ENCODE data around the gene ST3GAL5.

The ST3GAL5 gene

DNA sequence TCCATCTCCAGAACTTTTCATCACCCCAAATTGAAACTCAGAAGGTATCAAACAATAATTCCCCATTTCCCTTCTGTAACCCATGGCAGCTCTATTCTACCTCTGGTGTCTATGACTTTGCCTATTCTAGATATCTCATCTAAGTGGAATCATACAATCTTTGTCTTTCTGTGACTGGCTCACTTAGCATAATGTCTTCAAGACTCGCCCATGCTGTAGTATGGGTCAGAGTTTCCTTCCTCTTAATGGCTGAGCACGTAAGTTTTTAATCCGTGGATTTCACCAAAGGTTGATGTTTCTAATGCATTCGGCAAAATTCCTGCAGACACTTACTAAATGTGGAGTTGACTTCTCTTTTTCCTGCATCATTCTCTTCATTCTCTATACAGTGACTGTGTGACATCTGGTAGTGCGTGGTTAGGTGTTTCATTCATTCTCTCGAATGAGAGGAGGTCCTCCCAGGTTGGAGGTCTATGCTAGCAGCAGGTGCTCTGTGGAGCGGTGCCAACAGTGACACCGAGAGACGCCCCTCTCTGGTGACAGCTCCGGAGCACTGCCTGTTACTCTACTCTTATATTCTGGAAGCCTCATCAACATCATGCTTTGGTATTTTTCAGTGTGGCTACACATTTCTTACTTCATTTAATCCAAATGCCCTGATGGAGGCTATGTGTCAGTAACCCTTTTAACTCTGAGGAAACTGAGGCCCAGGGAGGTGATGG is 84.9 kb downstream of the ST3GAL5 start:
- peak; percentile 18 for DNase-seq

DNA sequence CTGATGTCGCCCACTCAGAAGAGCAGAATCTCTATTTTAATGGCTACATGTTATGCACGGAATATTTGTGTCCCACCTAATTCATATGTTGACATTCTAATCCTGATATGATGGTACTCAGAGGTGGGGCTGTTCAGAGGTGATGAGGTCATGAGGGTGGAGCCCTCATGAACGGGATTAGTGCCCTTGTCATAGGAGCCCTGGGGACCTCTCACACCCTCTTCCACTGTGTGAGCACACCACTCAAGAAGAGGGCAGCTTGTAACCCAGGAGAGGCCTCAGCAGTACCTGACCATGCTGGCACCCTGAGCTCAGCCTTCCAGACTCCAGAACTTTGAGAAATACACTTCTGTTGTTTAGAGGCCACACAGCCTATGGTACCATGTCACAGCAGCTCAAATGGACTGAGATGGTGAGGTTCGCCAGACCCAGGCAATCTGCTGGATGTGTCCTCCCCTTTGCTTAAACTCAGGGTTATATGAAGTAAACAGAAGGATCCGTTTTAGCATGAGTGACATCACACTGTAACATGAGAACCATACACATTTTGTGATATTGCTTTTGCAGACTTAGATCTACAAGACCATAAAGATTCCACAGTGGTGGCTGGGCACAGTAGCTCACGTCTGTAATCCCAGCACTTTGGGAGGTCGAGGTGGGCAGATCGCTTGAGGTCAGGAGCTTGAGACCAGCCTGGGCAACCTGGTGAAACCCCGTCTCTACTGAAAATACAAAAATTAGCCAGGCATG is 86.3 kb downstream of the ST3GAL5 start:
- DNase-seq = peak; percentile 6

DNA sequence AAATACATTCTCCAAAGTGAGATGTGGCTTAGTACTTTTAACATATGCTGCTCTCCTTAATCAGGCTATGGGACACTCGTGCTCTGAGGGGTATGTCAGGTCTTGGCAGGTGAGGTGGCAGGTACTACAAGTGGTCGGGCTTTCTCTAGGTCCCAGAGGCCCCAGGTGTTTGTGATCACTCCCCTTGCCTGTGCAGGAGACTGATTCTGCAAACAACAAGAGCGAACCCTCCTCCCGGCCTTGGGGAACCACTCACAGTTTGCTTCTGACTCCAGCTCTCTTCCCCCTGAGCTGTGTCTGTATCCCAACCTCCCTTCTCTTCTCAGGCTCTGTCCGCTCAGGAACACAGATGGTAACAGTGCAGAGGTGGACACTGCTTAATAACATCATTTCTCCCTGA is 86.9 kb downstream of the ST3GAL5 start:
- peak; percentile 3 for DNase-seq

- peak; percentile 17 for DNase-seq
Measured at GRCh38 chr2:85800586-85800985, 88.2 kb downstream of the ST3GAL5 start.

GRCh38 chr2:85799215-85799956 is 89.4 kb downstream of the ST3GAL5 start:
- DNase-seq = no peak

DNA sequence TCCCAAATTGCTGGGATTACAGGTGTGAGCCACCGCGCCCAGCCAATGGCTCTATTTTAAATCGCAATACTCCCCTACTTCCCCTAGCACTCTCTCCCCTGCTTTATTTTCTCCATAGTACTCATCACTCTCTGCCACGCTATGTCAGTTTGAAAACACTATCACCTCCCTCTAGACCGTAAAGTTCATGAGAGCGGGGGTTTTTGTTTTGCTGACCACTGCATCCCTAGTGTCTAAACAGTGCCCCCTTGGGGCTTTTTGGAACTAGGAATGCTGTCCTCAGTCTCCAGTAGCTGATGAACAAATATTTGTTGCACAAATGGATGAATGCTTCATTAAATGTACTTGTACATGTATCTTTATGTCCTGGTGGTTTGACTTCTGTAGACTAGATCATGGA is 90.9 kb downstream of the ST3GAL5 start:
- DNase-seq = no peak

DNA sequence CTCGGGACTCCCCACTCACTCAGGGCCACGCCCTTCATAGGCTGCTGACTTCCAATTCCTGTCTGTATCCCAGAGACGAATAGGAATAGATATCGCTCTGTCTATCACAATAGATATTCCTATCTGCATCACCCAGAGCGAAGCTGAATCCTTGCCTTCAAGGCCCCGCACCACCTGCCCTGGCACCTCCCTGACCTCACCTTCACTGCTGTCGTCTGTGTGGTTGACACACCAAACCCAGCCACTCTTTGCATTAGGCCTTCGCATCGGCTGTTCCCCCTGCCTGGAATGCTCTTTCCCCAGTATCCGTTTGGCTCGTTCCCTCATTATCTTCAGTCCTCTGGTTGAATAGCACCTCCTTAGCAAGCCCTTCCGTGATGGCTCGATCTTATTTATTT is 91.5 kb downstream of the ST3GAL5 start:
- DNase-seq = no peak

GRCh38 chr2:85796341-85797262 is 92.2 kb downstream of the ST3GAL5 start:
- peak; percentile 71 for DNase-seq

- DNase-seq = peak; percentile 21
Measured at GRCh38 chr2:85796046-85796340, 92.8 kb downstream of the ST3GAL5 start.

DNA sequence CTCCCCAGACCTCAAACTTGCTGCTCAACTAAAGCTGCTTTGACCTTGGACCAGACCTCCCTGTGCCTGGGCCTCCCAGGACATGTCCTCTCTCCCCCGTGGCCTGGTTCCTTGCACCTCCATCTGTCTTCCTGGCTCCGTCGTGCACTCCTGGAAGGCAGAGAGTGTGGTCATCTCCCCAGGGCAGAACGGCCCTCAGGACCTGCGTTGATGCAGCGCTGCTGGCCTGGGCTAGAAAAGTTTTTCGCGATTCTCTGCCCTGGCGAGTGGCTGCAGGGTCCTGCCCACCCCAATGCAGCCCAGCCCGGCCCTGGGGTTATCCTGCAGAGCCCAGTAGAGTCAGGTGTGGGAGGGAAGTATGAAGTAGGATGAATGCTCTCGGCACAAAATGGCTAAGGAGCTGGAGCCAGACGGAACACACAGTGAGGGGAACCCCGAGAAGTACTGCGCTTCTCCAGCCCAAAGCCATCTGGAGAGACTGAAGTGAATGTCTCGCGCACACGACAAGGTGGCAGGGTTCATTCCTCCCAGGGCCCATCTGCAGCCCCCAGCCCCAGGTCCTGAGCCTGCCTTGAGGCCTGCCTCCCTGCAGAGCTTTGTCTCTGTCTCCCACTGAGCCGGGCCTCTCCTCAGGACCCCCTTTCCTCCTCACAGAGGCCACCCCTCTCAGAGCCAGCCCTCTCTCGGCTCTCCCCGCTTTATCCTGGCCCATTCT is 93.3 kb downstream of the ST3GAL5 start:
- no peak for DNase-seq

DNA sequence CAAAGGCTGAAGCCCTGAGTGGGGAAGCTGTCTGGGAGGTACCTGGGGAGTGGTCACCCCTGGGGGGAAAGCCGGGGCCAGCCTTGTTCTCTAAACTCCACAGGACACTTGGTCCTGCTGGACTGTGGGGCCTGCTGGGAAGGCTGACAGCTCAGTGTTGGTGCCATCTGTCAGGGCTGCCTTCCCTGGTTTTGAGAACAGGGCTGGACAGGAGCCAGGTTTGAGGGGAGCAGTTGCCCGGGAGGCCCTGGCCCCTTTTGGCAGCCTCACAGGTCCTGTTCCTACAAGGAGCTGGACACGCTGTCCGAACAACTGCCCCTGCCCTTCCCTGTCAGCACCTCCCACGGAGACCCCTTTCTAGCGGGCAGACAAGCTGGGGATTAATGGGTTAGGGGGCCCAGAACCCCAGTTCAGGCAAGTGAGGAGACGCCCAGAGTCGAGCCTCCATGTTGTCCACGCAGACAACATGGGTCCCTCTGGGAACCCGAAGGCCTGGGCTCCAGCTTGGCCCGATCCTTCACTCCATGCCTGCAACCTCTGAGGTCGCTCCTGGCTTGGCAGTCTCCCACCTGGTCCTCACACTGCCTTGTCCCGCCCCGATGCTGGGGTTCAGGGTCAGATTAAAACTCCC is 94.2 kb downstream of the ST3GAL5 start:
- DNase-seq = peak; percentile 77

GRCh38 chr2:85794038-85794441 is 94.8 kb downstream of the ST3GAL5 start:
- DNase-seq = no peak

DNA sequence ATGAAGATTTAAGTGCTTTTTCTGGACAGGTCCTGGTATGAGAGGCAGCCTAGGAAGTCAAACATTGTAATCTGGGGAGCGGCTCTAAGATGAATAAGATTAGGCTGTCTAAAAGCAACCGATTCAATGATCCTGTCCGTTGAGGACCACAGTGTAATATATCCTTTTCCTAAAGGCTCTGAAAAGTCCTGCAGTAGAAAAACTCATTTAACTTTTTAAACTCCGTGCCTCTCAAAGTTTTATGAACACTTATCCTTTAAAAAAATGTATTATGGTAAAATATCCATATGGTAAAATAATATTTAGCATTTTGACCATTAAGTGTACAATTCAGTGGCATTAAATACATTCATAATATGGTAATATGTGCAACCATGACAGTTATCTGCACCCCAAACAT is 95.2 kb downstream of the ST3GAL5 start:
- no peak for DNase-seq

DNA sequence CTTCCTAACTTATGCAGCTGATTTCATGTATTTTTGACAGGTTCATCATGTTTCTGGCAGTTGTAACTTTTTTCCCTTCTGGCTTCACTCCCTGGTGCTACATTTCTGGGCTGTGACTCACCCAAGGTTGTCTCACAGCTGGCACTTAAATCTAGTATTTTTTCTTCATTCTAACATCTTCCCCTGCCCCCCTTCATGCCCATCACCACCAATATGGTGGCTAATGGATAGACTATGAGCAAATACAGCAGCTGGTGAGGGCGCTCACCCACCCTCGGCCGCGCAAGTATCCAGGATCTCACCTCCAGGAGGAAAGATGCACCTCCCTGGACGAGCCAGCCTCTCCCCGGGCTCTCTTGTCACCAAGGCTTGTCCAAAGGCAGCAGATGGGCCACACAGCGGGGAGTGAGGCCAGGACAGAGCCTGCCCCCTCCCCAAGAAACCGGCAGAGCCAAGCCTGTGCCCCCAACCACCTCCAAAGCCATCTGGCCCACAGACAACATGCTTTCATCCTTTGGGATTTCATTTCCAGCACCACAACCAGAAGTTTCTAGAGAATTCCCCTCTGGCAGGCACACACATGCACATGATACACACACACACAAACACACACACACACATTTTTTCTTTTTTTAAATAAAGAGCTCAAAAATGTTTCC is 95.9 kb downstream of the ST3GAL5 start:
- DNase-seq = peak; percentile 67

DNA sequence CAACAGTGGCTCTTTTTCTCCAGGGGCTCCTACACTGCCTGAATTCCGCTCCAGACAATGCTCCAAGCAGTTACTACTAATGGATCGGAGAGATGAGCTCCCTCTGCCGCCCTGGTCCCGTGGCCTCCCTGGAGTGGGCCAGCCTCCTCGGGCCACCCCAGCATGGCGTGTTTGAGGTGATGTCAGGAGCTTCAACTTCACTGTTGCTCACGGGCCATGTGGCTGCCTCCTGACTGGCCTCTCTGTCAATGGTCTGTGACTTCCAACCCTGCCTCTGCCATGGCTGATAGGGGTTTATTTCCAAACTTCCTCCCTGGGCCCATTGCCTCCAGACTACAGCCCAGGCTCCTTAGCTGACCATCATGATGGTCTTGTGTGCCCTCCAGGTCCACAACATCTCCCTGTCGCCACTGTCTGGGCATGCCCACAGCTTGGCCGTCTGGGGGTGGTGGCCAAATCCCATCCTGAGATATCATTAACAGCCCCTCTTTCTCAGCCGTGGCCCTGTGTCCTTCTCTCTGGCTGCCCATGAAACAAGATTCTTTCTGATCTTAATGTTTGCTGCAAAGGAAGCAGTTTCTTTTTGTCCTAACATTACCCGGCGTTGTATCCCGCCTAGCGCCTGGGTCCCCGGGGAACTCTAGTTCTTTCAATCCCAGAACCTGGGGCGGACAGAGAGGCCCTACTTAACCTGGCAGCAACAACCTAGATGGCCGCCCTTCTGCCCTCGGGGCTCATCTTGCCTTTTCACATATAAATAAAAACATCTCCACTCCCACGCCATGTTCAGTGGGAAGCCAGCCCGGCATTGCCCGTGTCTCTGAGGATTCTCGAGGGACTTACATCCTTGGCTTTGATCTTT is 96.9 kb downstream of the ST3GAL5 start:
- DNase-seq = peak; percentile 24

- DNase-seq = peak; percentile 26
Measured at GRCh38 chr2:85790499-85791188, 98.1 kb downstream of the ST3GAL5 start.

GRCh38 chr2:85790032-85790431 is 98.8 kb downstream of the ST3GAL5 start:
- DNase-seq = no peak

DNA sequence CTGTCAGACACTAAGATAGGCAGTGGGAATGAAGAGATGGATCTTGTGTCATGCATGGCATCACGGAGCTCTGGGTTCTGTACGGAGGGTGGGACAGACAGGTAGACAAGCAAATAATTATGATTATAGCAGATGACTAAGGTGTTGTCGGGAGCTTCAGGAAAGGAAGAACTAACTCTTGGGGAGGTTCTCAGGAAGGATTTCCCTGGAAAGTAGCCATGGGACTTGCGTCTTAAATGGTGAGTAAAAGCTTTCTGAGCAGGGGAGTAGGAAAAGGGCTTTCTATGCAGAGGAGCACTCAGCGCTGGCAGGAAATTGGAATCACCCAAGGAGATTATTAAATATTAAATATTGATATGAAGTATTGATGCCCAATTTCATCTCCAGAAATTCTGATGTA is 99.5 kb downstream of the ST3GAL5 start:
- DNase-seq = no peak

- no peak for DNase-seq
Measured at GRCh38 chr2:85788603-85789002, 100.2 kb downstream of the ST3GAL5 start.

DNA sequence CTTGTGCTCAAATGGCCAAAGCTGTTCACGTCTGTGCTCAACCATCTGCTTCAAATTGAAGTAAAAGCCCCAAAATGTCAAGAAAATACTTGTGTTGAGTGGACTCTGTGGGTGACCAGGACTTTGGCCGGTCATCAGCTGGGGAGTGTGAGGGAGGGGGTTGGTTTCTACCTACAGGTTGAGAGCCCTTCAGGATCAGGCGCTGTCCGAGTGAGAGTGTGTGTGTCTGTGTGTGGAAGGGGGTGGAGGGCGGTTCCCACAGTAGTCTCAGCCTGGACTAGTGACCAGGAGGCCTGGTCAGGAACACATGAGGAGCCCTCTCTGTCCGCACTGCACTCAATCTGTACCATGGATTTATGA is 100.8 kb downstream of the ST3GAL5 start:
- no peak for DNase-seq

All from femur (tissue), 1 donor.